HK-2 (cell line): ENCODE data around the gene NPAS2.

Source experiments
- DNase-seq: peaks from one replicate; pipeline ENCODE4 v3.0.0-alpha.2; 2018; ENCODE audit not compliant: unreplicated experiment

Gene NPAS2

GRCh38 chr2:100882645-100883613, 63.0 kb downstream of the NPAS2 start:
- DNase-seq, result peak; percentile 14

GRCh38 chr2:100884145-100884621, 64.2 kb downstream of the NPAS2 start:
- DNase-seq, result no peak

GRCh38 chr2:100886085-100886484, 66.1 kb downstream of the NPAS2 start:
- no peak for DNase-seq

- DNase-seq, result no peak
These were observed 67.2 kb downstream of the NPAS2 start for GRCh38 chr2:100887039-100887578.

- DNase-seq, result no peak
These were observed 68.0 kb downstream of the NPAS2 start for GRCh38 chr2:100887713-100888495.

- DNase-seq, result no peak
These were observed 68.7 kb downstream of the NPAS2 start for GRCh38 chr2:100888601-100889000.

GRCh38 chr2:100889286-100889685, 69.3 kb downstream of the NPAS2 start:
- DNase-seq, result no peak

GRCh38 chr2:100891906-100892642, 72.1 kb downstream of the NPAS2 start:
- no peak for DNase-seq

- no peak for DNase-seq
These were observed 73.6 kb downstream of the NPAS2 start for GRCh38 chr2:100893392-100894104.

- DNase-seq, result no peak
These were observed 74.3 kb downstream of the NPAS2 start for GRCh38 chr2:100894105-100894795.

GRCh38 chr2:100894796-100895156, 74.8 kb downstream of the NPAS2 start:
- no peak for DNase-seq

GRCh38 chr2:100895402-100895801, 75.5 kb downstream of the NPAS2 start:
- DNase-seq, result no peak

- no peak for DNase-seq
These were observed 76.2 kb downstream of the NPAS2 start for GRCh38 chr2:100895934-100896685.

- no peak for DNase-seq
These were observed 78.2 kb downstream of the NPAS2 start for GRCh38 chr2:100898035-100898665.

GRCh38 chr2:100900156-100900795, 80.3 kb downstream of the NPAS2 start:
- no peak for DNase-seq

- peak; percentile 59 for DNase-seq
These were observed 83.0 kb downstream of the NPAS2 start for GRCh38 chr2:100902817-100903405.

GRCh38 chr2:100903534-100904258, 83.8 kb downstream of the NPAS2 start:
- no peak for DNase-seq
